Lung (tissue), 12 donors: ENCODE data around the gene SLC46A2. TPM values are rescaled to one million over a fixed set of nuclear protein-coding genes. Genes with fewer than 3 reads are reported as not detected.

ENCODE experiments used
- ATAC-seq: fragments of 200-7000 bp; cut with Tn5 transposase; one replicate; pipeline ENCODE4 v1.9.1; 2020; ENCODE audit warnings: moderate number of reproducible peaks; ENCODE audit not compliant: insufficient read depth, low FRiP score
- DNase-seq, 3 donors: peaks; one replicate each; pipeline ENCODE4 v3.0.0-alpha.2; 2013 to 2017
- H3K27ac ChIP-seq, 2 donors: one replicate each; pipeline ENCODE4 v1.5.1; 2013; ENCODE audit warnings: mild to moderate bottlenecking in 2 of 2, moderate library complexity in 2 of 2, control low read depth in 1 of 2, inconsistent platforms in 1 of 2, low read depth in 1 of 2, low read length in 1 of 2
- H3K27me3 ChIP-seq, 3 donors: one replicate each; pipeline ENCODE4 v1.5.1; 2013; ENCODE audit warnings: low read length in 2 of 3; ENCODE audit not compliant: control insufficient read depth in 3 of 3, insufficient read depth in 3 of 3
- H3K36me3 ChIP-seq, 4 donors: one replicate each; pipeline ENCODE4 v1.5.1; 2013; ENCODE audit warnings: low read length in 4 of 4, mild to moderate bottlenecking in 1 of 4, moderate library complexity in 1 of 4; ENCODE audit not compliant: control insufficient read depth in 4 of 4, insufficient read depth in 4 of 4
- H3K4me1 ChIP-seq, 5 donors: one replicate each; pipeline ENCODE4 v1.5.1; 2013; ENCODE audit warnings: low read length in 5 of 5, mild to moderate bottlenecking in 2 of 5, moderate library complexity in 1 of 5; ENCODE audit not compliant: control insufficient read depth in 5 of 5, insufficient read depth in 5 of 5
- H3K4me3 ChIP-seq: one replicate; pipeline ENCODE4 v1.5.1; 2013; ENCODE audit warnings: mild to moderate bottlenecking, control low read depth, moderate library complexity
- H3K9ac ChIP-seq, 2 donors: one replicate each; pipeline ENCODE4 v1.5.1; 2013; ENCODE audit warnings: low read length in 2 of 2, control low read depth in 1 of 2; ENCODE audit not compliant: insufficient read depth in 1 of 2
- H3K9me3 ChIP-seq, 4 donors: one replicate each; pipeline ENCODE4 v1.5.1; 2013; ENCODE audit warnings: low read length in 3 of 4, mild to moderate bottlenecking in 1 of 4, moderate library complexity in 1 of 4; ENCODE audit not compliant: control insufficient read depth in 4 of 4, insufficient read depth in 3 of 4
- CTCF ChIP-seq: IDR thresholded peaks from 2 replicates; pipeline ENCODE4 v1.5.1; 2012; ENCODE audit warnings: mild to moderate bottlenecking; ENCODE audit errors: control extremely low read depth, extremely low read depth
- WGBS, 2 donors: extraction: QIAGEN DNeasy Blood & Tissue Kit; methylation state at CpG; one replicate each; pipeline ENCODE4 v1.1.7; 2013; 5-methylcytosine and 5-hydroxymethylcytosine counted together
- polyA plus RNA-seq, 2 donors: library from polyadenylated mRNA; stranded (reverse); fragments of 200-250 nt; gene quantifications; one replicate each; pipeline ENCODE4 v1.2.1, GENCODE V29; 2013
- total RNA-seq, 2 donors: library from RNA; depleted of rRNA in 1 of 2; stranded (reverse); fragments of >200 nt in 1 of 2; gene quantifications; one replicate each; pipeline ENCODE4 v1.2.1, GENCODE V29; 2014 to 2021
- donor health status: control.
- donor health status: control.
- donor health status: Bipolar disorder and iron deficiency.
- donor health status: healthy.
- donor health status: DM: yes; HTN: yes; CAD: no.

SLC46A2 gene
- total and polyA plus RNA-seq, 4 donors, result 0.20 to 18.5 (median 13.6) TPM

- H3K9ac ChIP-seq, result no peak overlapping the region
- peak; percentile 43 to 83 (median 69) for DNase-seq
Measured at GRCh38 chr9:112831281-112831851, 59.3 kb downstream of the SLC46A2 start.

More at GRCh38 chr9:112831281-112831851, 59.3 kb downstream of the SLC46A2 start:
- Histone ChIP-seq H3K27me3 (no peaks in the 10 kb centered on the region), H3K27ac (peak overlapping the region in 1 of 2 donors; percentile 84), H3K4me1 (peaks cover 0 to 13% (median 5%) of the 10 kb centered on the region in 5 donors), H3K9me3 (no peaks in the 10 kb centered on the region), H3K4me3 (no peak overlapping the region), H3K36me3 (peaks cover 0 to 5% (median 4%) of the 10 kb centered on the region in 4 donors)
- WGBS, 2 donors, result 29 to 49% methylated on average over 5 of the region's 5 CpGs
- TF ChIP-seq CTCF, result no peak
- ATAC-seq, result peak; percentile 86

Other genes starting within 250 kb of the SLC46A2 start
- gene INIP, start 172.8 kb downstream of the SLC46A2 start, total RNA-seq, result 10 to 100 TPM; 22.0 to 25.8 TPM
- gene INIP, start 172.8 kb downstream of the SLC46A2 start, polyA plus RNA-seq, result 10 to 100 TPM in 1 of 2 donors, 1 to 10 TPM in 1; 9.1 to 11.5 TPM
- gene SNX30, start 140.1 kb downstream of the SLC46A2 start, total RNA-seq, result 10 to 100 TPM; 49.9 to 63.1 TPM
- 10 to 100 TPM; 13.7 to 21.6 TPM for gene SNX30, start 140.1 kb downstream of the SLC46A2 start, polyA plus RNA-seq
- gene ZNF883, start 121.3 kb upstream of the SLC46A2 start, total RNA-seq, result 1 to 10 TPM in 1 of 2 donors, under 1 TPM in 1; 0.74 to 2.2 TPM
- gene ZNF883, start 121.3 kb upstream of the SLC46A2 start, polyA plus RNA-seq, result under 1 TPM; 0.26 to 0.49 TPM
- 1 to 10 TPM; 2.4 to 8.6 TPM for gene ZFP37, start 165.8 kb upstream of the SLC46A2 start, total RNA-seq
- 1 to 10 TPM in 1 of 2 donors, under 1 TPM in 1; 0.43 to 1.0 TPM for gene ZFP37, start 165.8 kb upstream of the SLC46A2 start, polyA plus RNA-seq